ENCODE data around the gene CHTF18.
"Not testable (repeated sequence)": the region's sequence is repeated elsewhere in the genome, so short reads cannot be mapped to it uniquely, and the experiment has no call there.

CHTF18 gene

DNA sequence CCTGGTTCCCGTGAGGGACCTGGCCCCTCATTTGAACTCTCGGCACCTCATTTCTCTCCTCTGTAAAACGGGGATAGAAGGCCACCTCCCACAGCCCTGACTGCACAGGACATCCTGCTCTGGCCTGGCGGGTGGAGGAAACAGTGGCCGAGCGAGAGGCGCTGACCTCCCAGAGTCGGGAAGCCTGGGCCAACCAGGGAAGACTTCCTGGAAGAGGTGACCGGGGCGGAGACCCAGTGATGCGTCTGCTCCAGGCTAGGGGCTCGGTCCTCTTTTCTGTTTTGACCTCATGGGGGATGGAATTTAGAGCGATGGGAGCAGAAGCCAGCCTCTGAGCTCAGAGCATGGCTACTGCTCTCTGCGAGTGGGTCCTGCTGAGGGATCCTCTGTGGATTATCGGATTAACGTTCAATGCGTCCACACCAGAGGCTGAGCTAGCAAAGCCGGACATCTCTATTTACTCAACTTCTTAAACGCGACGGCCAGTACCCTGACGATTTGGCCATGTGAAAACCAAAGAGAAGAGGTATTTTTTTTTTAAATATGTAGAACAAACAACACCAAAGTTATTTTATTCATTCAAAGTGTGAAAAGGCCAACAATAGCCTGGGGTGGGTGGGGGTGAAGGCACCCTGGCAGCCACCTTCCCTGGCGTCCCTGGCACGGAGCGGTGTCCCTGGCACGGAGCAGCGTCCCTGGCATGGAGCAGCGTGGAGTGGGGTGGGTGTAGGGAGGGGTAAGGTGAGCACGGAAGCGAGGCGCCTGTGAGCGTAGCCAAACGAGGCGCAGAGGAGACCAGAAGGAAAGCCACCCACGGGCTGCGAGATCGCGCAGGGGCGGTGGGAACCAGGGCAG lies 37.0 kb upstream of the CHTF18 start:
- Histone ChIP-seq H3K36me3 (ENCODE audit: insufficient read depth, low read length) (no peaks in the 10 kb centered on the region), H2AFZ (ENCODE audit: low read length) (no peak overlapping the region), H3K9me3 (ENCODE audit: insufficient read depth, low read depth, low read length) (no peaks in the 10 kb centered on the region), H3K4me1 (ENCODE audit: insufficient read depth, low read length, poor library complexity, severe bottlenecking) (no peaks in the 10 kb centered on the region), H3F3A (ENCODE audit: low read depth) (no peaks in the 10 kb centered on the region), H3K9ac (ENCODE audit: low read depth, low read length, poor library complexity, severe bottlenecking) (no peak overlapping the region), H3K27me3 (ENCODE audit: insufficient read depth, low read length, poor library complexity, severe bottlenecking) (no peaks in the 10 kb centered on the region), H3K4me3 (ENCODE audit: low read length, poor library complexity, severe bottlenecking) (no peak overlapping the region), H3K9me2 (replicated peaks; ENCODE audit: low read depth, low read length) (no peaks in the 10 kb centered on the region), H4K20me1 (ENCODE audit: insufficient read depth, low read length, poor library complexity, severe bottlenecking) (no peaks in the 10 kb centered on the region), H3K4me2 (ENCODE audit: low read depth, low read length, poor library complexity, severe bottlenecking) (no peak overlapping the region), H3K79me2 (ENCODE audit: insufficient read depth, low read length) (no peaks in the 10 kb centered on the region)
- TF ChIP-seq, protein P1, sequence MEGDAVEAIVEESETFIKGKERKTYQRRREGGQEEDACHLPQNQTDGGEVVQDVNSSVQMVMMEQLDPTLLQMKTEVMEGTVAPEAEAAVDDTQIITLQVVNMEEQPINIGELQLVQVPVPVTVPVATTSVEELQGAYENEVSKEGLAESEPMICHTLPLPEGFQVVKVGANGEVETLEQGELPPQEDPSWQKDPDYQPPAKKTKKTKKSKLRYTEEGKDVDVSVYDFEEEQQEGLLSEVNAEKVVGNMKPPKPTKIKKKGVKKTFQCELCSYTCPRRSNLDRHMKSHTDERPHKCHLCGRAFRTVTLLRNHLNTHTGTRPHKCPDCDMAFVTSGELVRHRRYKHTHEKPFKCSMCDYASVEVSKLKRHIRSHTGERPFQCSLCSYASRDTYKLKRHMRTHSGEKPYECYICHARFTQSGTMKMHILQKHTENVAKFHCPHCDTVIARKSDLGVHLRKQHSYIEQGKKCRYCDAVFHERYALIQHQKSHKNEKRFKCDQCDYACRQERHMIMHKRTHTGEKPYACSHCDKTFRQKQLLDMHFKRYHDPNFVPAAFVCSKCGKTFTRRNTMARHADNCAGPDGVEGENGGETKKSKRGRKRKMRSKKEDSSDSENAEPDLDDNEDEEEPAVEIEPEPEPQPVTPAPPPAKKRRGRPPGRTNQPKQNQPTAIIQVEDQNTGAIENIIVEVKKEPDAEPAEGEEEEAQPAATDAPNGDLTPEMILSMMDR (conservative IDR thresholded peaks at IDR 0.05; ENCODE audit: low read length) = no peak
- TF ChIP-seq EZH2phosphoT487 (IDR thresholded peaks at IDR 0.05; ENCODE audit: borderline replicate concordance) = no peak

DNA sequence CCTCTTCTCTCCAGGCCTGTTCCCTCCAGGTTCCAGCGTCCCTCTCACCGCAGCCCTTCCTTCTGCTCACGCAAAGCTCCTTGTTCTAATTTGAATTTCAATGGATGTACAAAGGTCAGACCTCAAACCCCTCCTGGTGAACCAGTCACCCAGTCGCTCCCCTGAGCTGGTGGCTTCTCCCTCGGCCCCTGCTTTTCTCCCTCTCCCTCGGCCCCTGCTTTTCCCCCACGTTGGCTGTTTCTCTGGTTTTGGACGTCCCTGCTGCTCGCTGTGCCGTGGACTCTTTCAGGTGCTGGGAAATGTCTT lies 36.5 kb upstream of the CHTF18 start:
- Histone ChIP-seq H3K4me3 (ENCODE audit: low read length, poor library complexity, severe bottlenecking) (no peak overlapping the region), H2AFZ (ENCODE audit: low read length) (no peak overlapping the region), H3K4me1 (ENCODE audit: insufficient read depth, low read length, poor library complexity, severe bottlenecking) (no peaks in the 10 kb centered on the region), H3K36me3 (ENCODE audit: insufficient read depth, low read length) (no peaks in the 10 kb centered on the region), H3K9ac (ENCODE audit: low read depth, low read length, poor library complexity, severe bottlenecking) (no peak overlapping the region), H3K9me2 (replicated peaks; ENCODE audit: low read depth, low read length) (no peaks in the 10 kb centered on the region), H4K20me1 (ENCODE audit: insufficient read depth, low read length, poor library complexity, severe bottlenecking) (no peaks in the 10 kb centered on the region), H3K9me3 (ENCODE audit: insufficient read depth, low read depth, low read length) (no peaks in the 10 kb centered on the region), H3K79me2 (ENCODE audit: insufficient read depth, low read length) (no peaks in the 10 kb centered on the region), H3F3A (ENCODE audit: low read depth) (no peaks in the 10 kb centered on the region), H3K4me2 (ENCODE audit: low read depth, low read length, poor library complexity, severe bottlenecking) (no peak overlapping the region), H3K27me3 (ENCODE audit: insufficient read depth, low read length, poor library complexity, severe bottlenecking) (no peaks in the 10 kb centered on the region)
- TF ChIP-seq, protein P1 (conservative IDR thresholded peaks at IDR 0.05; ENCODE audit: low read length) = no peak
- no peak for TF ChIP-seq EZH2phosphoT487 (IDR thresholded peaks at IDR 0.05; ENCODE audit: borderline replicate concordance)

DNA sequence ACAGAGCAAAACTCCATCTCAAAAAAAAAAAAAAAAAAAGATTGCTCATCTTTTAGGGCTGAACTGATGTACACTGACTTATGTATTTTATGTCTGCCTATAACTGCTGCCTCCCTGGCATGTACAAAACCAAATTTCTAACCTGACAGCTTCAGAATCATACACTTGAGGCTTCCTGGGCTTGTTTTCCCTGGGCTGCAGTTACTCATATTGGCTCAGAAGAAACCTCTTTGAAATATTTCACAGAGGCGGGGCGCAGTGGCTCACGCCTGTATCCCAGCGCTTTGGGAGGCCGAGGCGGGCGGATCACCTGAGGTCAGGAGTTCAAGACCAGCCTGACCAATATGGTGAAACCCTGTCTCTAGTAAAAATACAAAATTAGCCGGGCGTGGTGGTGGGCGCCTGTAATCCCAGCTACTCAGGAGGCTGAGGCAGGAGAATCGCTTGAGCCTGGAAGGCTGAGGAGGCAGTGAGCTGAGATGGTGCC lies 34.3 kb upstream of the CHTF18 start:
- H3K9me2 ChIP-seq (replicated peaks; ENCODE audit: low read depth, low read length); H3F3A ChIP-seq (ENCODE audit: low read depth); H3K27me3 ChIP-seq (ENCODE audit: insufficient read depth, low read length, poor library complexity, severe bottlenecking); H3K36me3 ChIP-seq (ENCODE audit: insufficient read depth, low read length); H3K4me3 ChIP-seq (ENCODE audit: low read length, poor library complexity, severe bottlenecking); H3K9me3 ChIP-seq (ENCODE audit: insufficient read depth, low read depth, low read length); H3K9ac ChIP-seq (ENCODE audit: low read depth, low read length, poor library complexity, severe bottlenecking); H3K4me2 ChIP-seq (ENCODE audit: low read depth, low read length, poor library complexity, severe bottlenecking); H3K79me2 ChIP-seq (ENCODE audit: insufficient read depth, low read length); H3K4me1 ChIP-seq (ENCODE audit: insufficient read depth, low read length, poor library complexity, severe bottlenecking); H4K20me1 ChIP-seq (ENCODE audit: insufficient read depth, low read length, poor library complexity, severe bottlenecking); H2AFZ ChIP-seq (ENCODE audit: low read length): not testable (repeated sequence)

DNA sequence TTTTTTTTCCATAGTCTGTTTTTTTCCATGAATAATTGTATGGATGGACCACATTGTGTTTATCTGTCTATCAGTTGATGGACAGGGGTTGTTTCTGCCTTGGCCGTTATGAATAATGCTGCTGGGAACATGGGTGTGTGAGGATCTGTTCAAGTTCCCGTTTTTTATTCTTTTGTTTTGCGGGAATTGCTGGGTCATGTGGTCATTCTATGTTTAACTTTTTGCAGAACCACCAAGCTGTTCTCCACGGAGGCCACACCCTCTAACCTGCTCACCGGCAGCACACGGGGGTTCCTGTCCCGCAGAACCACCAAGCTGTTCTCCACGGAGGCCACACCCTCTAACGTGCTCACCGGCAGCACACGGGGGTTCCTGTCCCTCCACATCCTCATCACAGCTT lies 33.8 kb upstream of the CHTF18 start:
- H3K9ac ChIP-seq (ENCODE audit: low read depth, low read length, poor library complexity, severe bottlenecking) = no peak overlapping the region
- H3K9me2 ChIP-seq (replicated peaks; ENCODE audit: low read depth, low read length) = no peaks in the 10 kb centered on the region
- H3K36me3 ChIP-seq (ENCODE audit: insufficient read depth, low read length) = no peaks in the 10 kb centered on the region
- H2AFZ ChIP-seq (ENCODE audit: low read length) = no peak overlapping the region
- no peak overlapping the region for H3K4me3 ChIP-seq (ENCODE audit: low read length, poor library complexity, severe bottlenecking)
- TF ChIP-seq, protein P1 (conservative IDR thresholded peaks at IDR 0.05; ENCODE audit: low read length) = no peak
- no peak for TF ChIP-seq EZH2phosphoT487 (IDR thresholded peaks at IDR 0.05; ENCODE audit: borderline replicate concordance)
- H3F3A ChIP-seq (ENCODE audit: low read depth) = no peaks in the 10 kb centered on the region
- no peaks in the 10 kb centered on the region for H3K4me1 ChIP-seq (ENCODE audit: insufficient read depth, low read length, poor library complexity, severe bottlenecking)
- H3K79me2 ChIP-seq (ENCODE audit: insufficient read depth, low read length) = no peaks in the 10 kb centered on the region
- no peak overlapping the region for H3K4me2 ChIP-seq (ENCODE audit: low read depth, low read length, poor library complexity, severe bottlenecking)
- no peaks in the 10 kb centered on the region for H4K20me1 ChIP-seq (ENCODE audit: insufficient read depth, low read length, poor library complexity, severe bottlenecking)
- no peaks in the 10 kb centered on the region for H3K27me3 ChIP-seq (ENCODE audit: insufficient read depth, low read length, poor library complexity, severe bottlenecking)
- H3K9me3 ChIP-seq (ENCODE audit: insufficient read depth, low read depth, low read length) = no peaks in the 10 kb centered on the region

Data from Loucy (cell line).